OCI-LY3 (cell line): ENCODE results near the gene POP7.

Source experiments
- EZH2phosphoT487 ChIP-seq: fragments of 200-600 bp; shearing (Covaris generic); IDR thresholded peaks from 2 replicates; pipeline ENCODE4 v1.6.1; 2018; ENCODE audit warnings: antibody characterized with exemption, mixed run types, low read depth
- TF ChIP-seq, protein P1 (sequence below): fragments of 200-600, 300-600 bp; sonication (generic); IDR thresholded peaks from 2 replicates; pipeline ENCODE4 v1.5.1; 2014; ENCODE audit warnings: antibody characterized with exemption, low read length, low read depth

DNA sequence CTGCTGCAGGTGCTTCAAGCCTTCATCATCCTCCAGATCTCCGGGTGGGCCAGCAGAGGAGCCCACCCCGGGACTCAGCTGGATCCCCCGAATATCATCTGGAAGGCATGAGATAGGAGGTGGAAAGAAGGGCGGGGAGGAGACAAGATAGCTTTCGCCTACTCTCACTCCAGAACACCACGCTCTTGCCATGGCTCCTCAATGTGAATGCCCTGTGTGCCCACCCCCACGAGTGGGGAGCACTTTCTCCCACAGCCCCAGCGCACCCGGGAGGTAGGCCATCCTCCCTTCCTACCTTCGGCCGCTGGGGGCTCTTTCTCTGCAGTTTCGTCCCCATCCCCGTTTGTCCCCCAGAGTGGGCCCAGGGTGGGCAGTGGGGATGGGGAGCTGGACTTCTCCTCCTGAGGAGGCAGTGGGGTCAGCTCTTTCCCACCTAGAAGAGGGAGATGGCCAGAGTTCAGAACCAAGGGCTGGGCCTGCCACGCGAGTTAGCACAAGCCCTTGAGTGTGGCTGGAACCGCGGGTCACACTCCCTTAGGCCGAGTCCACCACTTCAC is 20.8 kb upstream of the POP7 start:
- TF ChIP-seq, protein P1, sequence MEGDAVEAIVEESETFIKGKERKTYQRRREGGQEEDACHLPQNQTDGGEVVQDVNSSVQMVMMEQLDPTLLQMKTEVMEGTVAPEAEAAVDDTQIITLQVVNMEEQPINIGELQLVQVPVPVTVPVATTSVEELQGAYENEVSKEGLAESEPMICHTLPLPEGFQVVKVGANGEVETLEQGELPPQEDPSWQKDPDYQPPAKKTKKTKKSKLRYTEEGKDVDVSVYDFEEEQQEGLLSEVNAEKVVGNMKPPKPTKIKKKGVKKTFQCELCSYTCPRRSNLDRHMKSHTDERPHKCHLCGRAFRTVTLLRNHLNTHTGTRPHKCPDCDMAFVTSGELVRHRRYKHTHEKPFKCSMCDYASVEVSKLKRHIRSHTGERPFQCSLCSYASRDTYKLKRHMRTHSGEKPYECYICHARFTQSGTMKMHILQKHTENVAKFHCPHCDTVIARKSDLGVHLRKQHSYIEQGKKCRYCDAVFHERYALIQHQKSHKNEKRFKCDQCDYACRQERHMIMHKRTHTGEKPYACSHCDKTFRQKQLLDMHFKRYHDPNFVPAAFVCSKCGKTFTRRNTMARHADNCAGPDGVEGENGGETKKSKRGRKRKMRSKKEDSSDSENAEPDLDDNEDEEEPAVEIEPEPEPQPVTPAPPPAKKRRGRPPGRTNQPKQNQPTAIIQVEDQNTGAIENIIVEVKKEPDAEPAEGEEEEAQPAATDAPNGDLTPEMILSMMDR: no peak
- TF ChIP-seq EZH2phosphoT487: no peak
